PC-9 (cell line): ENCODE data around the gene ALK. TPM values are rescaled to one million over a fixed set of nuclear protein-coding genes. Genes with fewer than 3 reads are reported as not detected.

ENCODE experiments used
- BruUV-seq: library from RNA; stranded (reverse); fragments of 400-500 nt; replicated peaks from 2 replicates; lab custom pipeline; 2021; lab: Mats Ljungman, UMichigan
- CTCF ChIA-PET: fragments of 300-600 bp; sonication (Branson Sonifier 250); formaldehyde crosslinking; loops from one replicate; lab custom pipeline; 2022; ENCODE audit warnings: antibody characterized with exemption; lab: Charles Lee
- POLR2A ChIA-PET: fragments of 300-600 bp; sonication (Branson Sonifier 250); formaldehyde crosslinking; loops from one replicate; lab custom pipeline; 2022; ENCODE audit warnings: antibody characterized with exemption; ENCODE audit not compliant: unreplicated experiment; lab: Charles Lee
- DNase-seq, 2 experiments: peaks; one replicate each; pipeline versions ENCODE4 v3.0.0 to v3.0.0-alpha.2; 2015 to 2022; ENCODE audit warnings: mixed read lengths in 1 of 2
- H2AFZ ChIP-seq: fragments of 200-600 bp; sonication (generic); 2 replicates; pipeline ENCODE4 v1.8.1; 2017; ENCODE audit warnings: antibody characterized with exemption
- H3F3A ChIP-seq: fragments of 200-600 bp; sonication (generic); 2 replicates; pipeline ENCODE4 v1.8.1; 2017; ENCODE audit warnings: antibody characterized with exemption, mild to moderate bottlenecking, low read depth; ENCODE audit not compliant: insufficient read depth
- H3K27ac ChIP-seq: fragments of 200-600 bp; sonication (generic); 2 replicates; pipeline ENCODE4 v1.6.1; 2016; ENCODE audit warnings: mixed run types
- H3K27me3 ChIP-seq: fragments of 200-600 bp; sonication (generic); 2 replicates; pipeline ENCODE4 v1.6.1; 2016; ENCODE audit warnings: low read depth, mixed run types; ENCODE audit not compliant: insufficient read depth
- H3K36me3 ChIP-seq: fragments of 200-600 bp; sonication (generic); 2 replicates; pipeline ENCODE4 v1.6.1; 2016; ENCODE audit warnings: low read depth, mixed run types
- H3K4me1 ChIP-seq: fragments of 200-600 bp; sonication (generic); replicated peaks from 2 replicates; pipeline ENCODE4 v1.6.1; 2016; ENCODE audit warnings: mixed run types; ENCODE audit not compliant: insufficient read depth
- H3K4me2 ChIP-seq: fragments of 200-600 bp; sonication (generic); 2 replicates; pipeline ENCODE4 v1.6.1; 2017; ENCODE audit warnings: mixed run types
- H3K4me3 ChIP-seq: fragments of 200-600 bp; sonication (generic); 2 replicates; pipeline ENCODE4 v1.6.1; 2016; ENCODE audit warnings: mixed run types
- H3K79me2 ChIP-seq: fragments of 200-600 bp; sonication (generic); 2 replicates; pipeline ENCODE4 v1.6.1; 2017; ENCODE audit warnings: low read depth, mixed run types
- H3K9me2 ChIP-seq: fragments of 200-600 bp; sonication (generic); 2 replicates; pipeline ENCODE4 v1.8.1; 2017; ENCODE audit warnings: mild to moderate bottlenecking; ENCODE audit not compliant: insufficient read depth
- H3K9me3 ChIP-seq: fragments of 200-600 bp; sonication (generic); 2 replicates; pipeline ENCODE4 v1.8.1; 2016; ENCODE audit warnings: low read depth; ENCODE audit not compliant: insufficient read depth
- H4K20me1 ChIP-seq: fragments of 200-600 bp; sonication (generic); 2 replicates; pipeline ENCODE4 v1.8.1; 2017; ENCODE audit not compliant: insufficient read depth
- CTCF ChIP-seq: fragments of 200-600 bp; sonication (generic); conservative IDR thresholded peaks from 2 replicates; pipeline ENCODE4 v1.6.1; 2017; ENCODE audit warnings: mixed run types, antibody characterized with exemption, mild to moderate bottlenecking, moderate library complexity
- EZH2 ChIP-seq: fragments of 200-600 bp; sonication (generic); IDR thresholded peaks from 2 replicates; pipeline ENCODE4 v1.8.0; 2017; ENCODE audit warnings: antibody characterized with exemption, low read depth
- intact Hi-C: fragments of 100-400 bp; cut with micrococcal nuclease; formaldehyde crosslinking; loops from one replicate; pipeline ENCODE4 v1.10.0; 2022; ENCODE audit not compliant: unreplicated experiment
- total RNA-seq: library from RNA; stranded (reverse); gene quantifications from 2 replicates; pipeline ENCODE4 v1.2.3, GENCODE V29; 2021

Gene ALK
- total RNA-seq, 1 experiment from 2014 or later: not detected

- DNase-seq: no peak
- intact Hi-C loops: no loop called here
- TF ChIP-seq CTCF (no peak), EZH2 (no peak)
- Histone ChIP-seq H3K79me2 (no peaks in the 10 kb centered on the region), H3K9me3 (no peaks in the 10 kb centered on the region), H3K4me2 (no peak overlapping the region), H3F3A (no peaks in the 10 kb centered on the region), H3K36me3 (no peaks in the 10 kb centered on the region), H3K27me3 (peaks cover 62% of the 10 kb centered on the region), H2AFZ (no peak overlapping the region), H3K27ac (no peak overlapping the region), H3K4me1 (no peaks in the 10 kb centered on the region), H3K9me2 (no peaks in the 10 kb centered on the region), H4K20me1 (no peaks in the 10 kb centered on the region), H3K4me3 (no peak overlapping the region)
- CTCF ChIA-PET: no interaction called here
- no TSS peak for BruUV-seq
- POLR2A ChIA-PET: no interaction called here
Measured at GRCh38 chr2:29373870-29374269, 547.5 kb downstream of the ALK start.

- TF ChIP-seq EZH2: no peak
- no peak for TF ChIP-seq CTCF
- H3K27ac ChIP-seq: no peak overlapping the region
- DNase-seq: peak in 1 of 2 experiments; percentile 36
- H4K20me1 ChIP-seq: no peaks in the 10 kb centered on the region
- no peaks in the 10 kb centered on the region for H3K9me3 ChIP-seq
- no peaks in the 10 kb centered on the region for H3F3A ChIP-seq
- H3K79me2 ChIP-seq: no peaks in the 10 kb centered on the region
- H3K9me2 ChIP-seq: no peaks in the 10 kb centered on the region
- H3K4me1 ChIP-seq: no peaks in the 10 kb centered on the region
- no peaks in the 10 kb centered on the region for H3K36me3 ChIP-seq
- no peak overlapping the region for H3K4me3 ChIP-seq
- ChIA-PET CTCF (no interaction called here), POLR2A (no interaction called here)
- H3K27me3 ChIP-seq: peaks cover 74% of the 10 kb centered on the region
- BruUV-seq: no TSS peak
- intact Hi-C loops: no loop called here
- no peak overlapping the region for H2AFZ ChIP-seq
- H3K4me2 ChIP-seq: no peak overlapping the region
Measured at GRCh38 chr2:29372185-29372584, 549.2 kb downstream of the ALK start.

- peaks cover 77% of the 10 kb centered on the region for H3K27me3 ChIP-seq
- BruUV-seq: no TSS peak
- no peaks in the 10 kb centered on the region for H3K79me2 ChIP-seq
- no peak overlapping the region for H3K4me3 ChIP-seq
- H3K4me2 ChIP-seq: no peak overlapping the region
- TF ChIP-seq EZH2: no peak
- TF ChIP-seq CTCF: no peak
- peak in 1 of 2 experiments; percentile 28 for DNase-seq
- H3K27ac ChIP-seq: no peak overlapping the region
- intact Hi-C loops: no loop called here
- H3F3A ChIP-seq: no peaks in the 10 kb centered on the region
- POLR2A ChIA-PET: no interaction called here
- H3K4me1 ChIP-seq: no peaks in the 10 kb centered on the region
- no peaks in the 10 kb centered on the region for H4K20me1 ChIP-seq
- no peaks in the 10 kb centered on the region for H3K36me3 ChIP-seq
- no peaks in the 10 kb centered on the region for H3K9me3 ChIP-seq
- CTCF ChIA-PET: no interaction called here
- H3K9me2 ChIP-seq: no peaks in the 10 kb centered on the region; the same call in 1 of the 2 replicates
- H2AFZ ChIP-seq: no peak overlapping the region
Measured at GRCh38 chr2:29370581-29371125, 550.7 kb downstream of the ALK start.
